HG02840 (cell line): ENCODE measurements around the gene BRD4.

Experiments used
- ATAC-seq: cut with Tn5 transposase; IDR thresholded peaks from one replicate; pipeline ENCODE4 v1.9.1; 2021; ENCODE audit warnings: mild to moderate bottlenecking, moderate library complexity, moderate number of reproducible peaks; ENCODE audit not compliant: unreplicated experiment, low FRiP score

The BRD4 gene

GRCh38 chr19:15251749-15252397 lies 80.5 kb downstream of the BRD4 start:
- ATAC-seq = no peak

- no peak for ATAC-seq
Measured at GRCh38 chr19:15251010-15251748, 81.2 kb downstream of the BRD4 start.

- no peak for ATAC-seq
Measured at GRCh38 chr19:15250640-15250993, 81.7 kb downstream of the BRD4 start.

- no peak for ATAC-seq
Measured at GRCh38 chr19:15249972-15250639, 82.2 kb downstream of the BRD4 start.

GRCh38 chr19:15249528-15249874 lies 82.8 kb downstream of the BRD4 start:
- ATAC-seq = no peak

GRCh38 chr19:15248648-15249527 lies 83.5 kb downstream of the BRD4 start:
- no peak for ATAC-seq

- ATAC-seq = no peak
Measured at GRCh38 chr19:15248106-15248505, 84.2 kb downstream of the BRD4 start.

- no peak for ATAC-seq
Measured at GRCh38 chr19:15247107-15248014, 85.0 kb downstream of the BRD4 start.

GRCh38 chr19:15246198-15246481 lies 86.2 kb downstream of the BRD4 start:
- no peak for ATAC-seq

GRCh38 chr19:15245370-15246197 lies 86.8 kb downstream of the BRD4 start:
- no peak for ATAC-seq

GRCh38 chr19:15244808-15245207 lies 87.5 kb downstream of the BRD4 start:
- ATAC-seq = no peak

- no peak for ATAC-seq
Measured at GRCh38 chr19:15244106-15244803, 88.1 kb downstream of the BRD4 start.

- ATAC-seq = no peak
Measured at GRCh38 chr19:15243236-15243957, 88.9 kb downstream of the BRD4 start.

GRCh38 chr19:15241259-15241910 lies 91.0 kb downstream of the BRD4 start:
- no peak for ATAC-seq

GRCh38 chr19:15240515-15240914 lies 91.8 kb downstream of the BRD4 start:
- ATAC-seq = no peak

- ATAC-seq = no peak
Measured at GRCh38 chr19:15239337-15239949, 92.9 kb downstream of the BRD4 start.

GRCh38 chr19:15238639-15239155 lies 93.6 kb downstream of the BRD4 start:
- ATAC-seq = no peak
